HG03095 (cell line): Measurements from ENCODE around the gene PTPN1.

Experiments used
- ATAC-seq: cut with Tn5 transposase; IDR thresholded peaks from one replicate; pipeline ENCODE4 v1.9.1; 2021; ENCODE audit warnings: moderate library complexity; ENCODE audit not compliant: unreplicated experiment

The PTPN1 gene

DNA sequence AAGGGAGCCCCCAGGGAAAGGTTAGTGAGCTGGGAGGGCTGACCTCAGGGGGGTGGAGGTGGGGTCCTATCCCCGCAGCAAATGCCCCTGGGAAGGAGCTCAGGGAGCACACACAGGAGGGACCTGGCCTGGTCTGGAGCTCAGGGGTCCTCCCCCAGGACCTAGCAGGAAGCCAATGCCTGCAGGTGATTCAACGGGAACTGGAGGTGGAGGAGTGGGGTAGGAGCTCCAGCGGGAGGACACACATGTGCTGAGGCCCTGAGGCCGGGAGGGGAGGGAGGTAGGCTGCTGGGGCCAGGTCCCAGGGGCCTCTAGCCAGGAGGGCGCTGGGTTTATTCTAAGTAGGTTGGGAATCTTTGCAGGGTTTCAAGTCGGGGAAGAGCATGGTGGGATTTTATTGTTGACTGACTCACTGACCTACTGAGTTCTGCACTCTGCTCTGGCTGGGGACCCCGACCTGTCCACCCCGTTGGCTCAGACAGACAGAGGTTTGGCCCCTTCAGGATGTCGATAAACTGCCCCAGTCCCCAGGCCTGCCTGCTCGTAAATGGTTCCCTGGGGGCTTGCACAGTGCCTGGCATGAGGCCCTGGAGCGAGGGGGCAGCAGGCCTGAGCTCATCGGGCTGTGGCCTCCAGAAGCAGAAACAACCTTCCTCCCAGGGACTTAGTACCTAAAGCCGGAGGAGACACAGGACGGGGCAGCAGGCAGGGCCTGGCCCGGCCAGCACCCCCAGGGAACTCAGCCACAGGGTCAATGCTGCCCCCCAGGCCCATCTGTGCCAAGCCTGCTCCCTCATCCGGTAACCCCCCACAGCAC lies 118.9 kb downstream of the PTPN1 start:
- ATAC-seq = no peak

- ATAC-seq = no peak
Observed at GRCh38 chr20:50629670-50630045, 119.5 kb downstream of the PTPN1 start.

DNA sequence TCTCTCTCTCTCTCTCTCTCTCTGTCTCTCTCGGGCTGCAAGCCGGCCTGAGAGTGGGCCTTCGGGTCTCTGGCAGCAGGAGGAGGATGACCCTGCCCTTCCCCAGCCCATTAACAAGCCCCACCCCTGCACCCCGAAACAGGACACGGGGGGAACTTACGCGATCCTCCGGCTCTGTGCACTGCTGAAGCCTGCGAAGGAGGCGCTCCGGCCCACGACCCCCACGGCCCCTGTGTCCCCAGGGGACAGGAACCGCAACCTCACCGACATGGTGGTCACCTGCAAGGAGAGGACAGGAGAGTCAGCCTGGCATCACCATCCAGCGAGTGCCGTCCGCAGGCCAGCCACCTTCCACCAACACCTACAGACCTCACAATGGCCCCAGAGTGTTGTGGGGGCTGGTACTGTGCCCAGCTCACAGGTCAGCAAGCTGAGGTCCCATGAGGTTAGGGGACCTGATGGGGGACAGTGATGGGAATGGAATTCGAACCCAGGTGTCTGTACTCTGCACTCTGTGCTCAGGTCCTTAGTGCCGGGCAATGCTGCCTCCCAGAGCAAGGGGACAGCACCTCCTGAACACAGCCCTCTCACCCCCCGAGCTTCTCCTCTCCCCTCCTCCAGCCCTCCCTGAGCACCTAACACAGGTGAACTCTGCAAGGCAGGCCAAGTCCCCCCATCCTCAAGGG lies 120.5 kb downstream of the PTPN1 start:
- ATAC-seq = no peak

DNA sequence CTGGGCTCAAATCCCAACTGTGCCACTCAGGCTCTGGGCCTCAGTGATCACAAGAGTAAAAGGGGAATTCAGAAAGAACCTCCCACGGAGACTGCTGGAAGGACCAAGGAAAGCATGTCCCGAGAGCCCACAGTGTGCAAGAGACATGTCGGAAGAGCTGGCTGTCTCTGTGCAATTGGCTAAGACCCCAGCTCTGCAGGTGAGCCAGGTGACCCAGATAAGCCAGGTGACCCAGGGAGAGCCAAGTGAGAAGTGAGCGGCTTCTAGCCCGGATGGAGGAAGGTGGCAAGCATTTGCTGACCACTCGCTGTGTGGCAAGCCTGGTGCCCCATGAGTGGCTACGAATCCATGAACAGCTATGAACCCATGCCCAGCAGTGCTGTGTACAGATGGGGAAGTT lies 122.1 kb downstream of the PTPN1 start:
- no peak for ATAC-seq

GRCh38 chr20:50632701-50633100 lies 122.5 kb downstream of the PTPN1 start:
- ATAC-seq = no peak

DNA sequence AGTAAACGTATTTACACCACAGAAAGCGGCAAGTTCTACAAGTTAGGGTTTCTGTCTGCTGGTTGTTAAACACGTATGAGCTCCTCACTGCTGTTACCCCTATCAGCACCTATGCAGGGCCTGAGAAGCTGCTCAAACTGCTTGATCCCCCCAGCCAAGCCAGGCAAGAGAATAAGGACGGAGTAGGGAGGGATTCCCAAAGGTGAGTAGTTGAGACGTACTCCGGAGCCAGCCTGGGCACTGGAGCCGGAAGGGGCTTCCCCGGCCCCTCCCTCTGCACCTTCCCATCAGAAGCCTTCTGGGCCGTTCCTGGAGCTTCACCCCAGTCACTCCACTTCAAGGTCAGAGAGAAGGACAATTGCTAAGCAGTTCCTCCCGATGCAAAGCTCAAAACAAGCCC lies 123.2 kb downstream of the PTPN1 start:
- no peak for ATAC-seq

- ATAC-seq = no peak
Observed at GRCh38 chr20:50634191-50634590, 124.0 kb downstream of the PTPN1 start.
